ENCODE results near the gene MYD88. TPM values are rescaled to one million over a fixed set of nuclear protein-coding genes. Genes with fewer than 3 reads are reported as not detected.

The MYD88 gene
- total and polyA plus RNA-seq, 2 experiments from 2014 or later, result 12.7 to 51.4 TPM

DNA sequence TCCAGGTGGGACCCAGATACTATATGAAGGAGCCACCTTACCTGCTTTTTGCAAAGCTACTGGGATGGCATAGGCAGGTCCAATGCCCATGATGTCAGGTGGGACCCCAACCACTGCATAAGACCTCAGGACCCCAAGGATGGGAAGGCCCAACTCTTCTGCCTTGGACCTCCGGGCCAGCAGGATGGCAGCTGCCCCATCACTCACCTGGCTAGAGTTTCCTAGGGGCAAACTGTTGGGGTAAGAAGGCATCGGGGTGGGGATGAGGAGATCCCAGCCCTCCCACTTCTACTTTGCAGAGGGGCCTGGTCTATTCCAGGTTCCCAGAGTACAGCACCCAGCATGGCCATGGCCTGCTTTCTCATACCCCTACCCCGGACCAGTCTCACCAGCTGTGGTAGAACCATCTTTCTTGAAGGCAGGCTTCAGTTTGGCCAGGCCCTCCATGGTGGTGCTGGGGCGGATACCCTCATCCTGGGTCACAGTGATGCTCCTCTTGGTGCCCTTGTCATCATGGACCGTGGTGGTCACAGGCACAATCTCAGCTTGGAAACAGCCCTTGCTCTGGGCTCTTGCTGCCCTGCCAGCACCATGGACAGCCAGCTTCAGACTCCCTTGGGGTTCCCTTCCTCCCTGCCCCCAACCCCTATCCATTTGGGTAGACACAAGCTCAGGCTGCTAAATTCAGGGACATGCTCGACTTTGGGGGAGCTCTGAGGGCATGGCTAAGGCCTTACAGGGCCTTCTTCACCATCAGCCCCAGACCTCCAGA is 12.2 kb upstream of the MYD88 start:
- Histone ChIP-seq H2AFZ (no peak overlapping the region), H3K36me3 (replicated peaks; ENCODE audit: insufficient read depth, low read depth) (no peaks in the 10 kb centered on the region), H3K9me3 (ENCODE audit: low read depth) (no peaks in the 10 kb centered on the region), H3K27ac (no peak overlapping the region), H3K27me3 (no peaks in the 10 kb centered on the region), H3K4me1 (ENCODE audit: insufficient read depth) (peaks cover 9% of the 10 kb centered on the region), H3K4me3 (no peak overlapping the region), H3K4me2 (no peak overlapping the region), H4K20me1 (ENCODE audit: insufficient read depth, poor library complexity, severe bottlenecking) (peaks cover 9% of the 10 kb centered on the region), H3K9me2 (replicated peaks; ENCODE audit: insufficient read depth) (no peaks in the 10 kb centered on the region), H3K79me2 (peaks cover 20% of the 10 kb centered on the region)
- no peak for DNase-seq (ENCODE audit: low spot score)
- no peak for TF ChIP-seq EZH2 (IDR thresholded peaks at IDR 0.05; ENCODE audit: borderline replicate concordance)
- no peak for TF ChIP-seq EZH2phosphoT487 (IDR thresholded peaks at IDR 0.05; ENCODE audit: low read depth, severe bottlenecking, unreplicated experiment)
- TF ChIP-seq, protein P1, sequence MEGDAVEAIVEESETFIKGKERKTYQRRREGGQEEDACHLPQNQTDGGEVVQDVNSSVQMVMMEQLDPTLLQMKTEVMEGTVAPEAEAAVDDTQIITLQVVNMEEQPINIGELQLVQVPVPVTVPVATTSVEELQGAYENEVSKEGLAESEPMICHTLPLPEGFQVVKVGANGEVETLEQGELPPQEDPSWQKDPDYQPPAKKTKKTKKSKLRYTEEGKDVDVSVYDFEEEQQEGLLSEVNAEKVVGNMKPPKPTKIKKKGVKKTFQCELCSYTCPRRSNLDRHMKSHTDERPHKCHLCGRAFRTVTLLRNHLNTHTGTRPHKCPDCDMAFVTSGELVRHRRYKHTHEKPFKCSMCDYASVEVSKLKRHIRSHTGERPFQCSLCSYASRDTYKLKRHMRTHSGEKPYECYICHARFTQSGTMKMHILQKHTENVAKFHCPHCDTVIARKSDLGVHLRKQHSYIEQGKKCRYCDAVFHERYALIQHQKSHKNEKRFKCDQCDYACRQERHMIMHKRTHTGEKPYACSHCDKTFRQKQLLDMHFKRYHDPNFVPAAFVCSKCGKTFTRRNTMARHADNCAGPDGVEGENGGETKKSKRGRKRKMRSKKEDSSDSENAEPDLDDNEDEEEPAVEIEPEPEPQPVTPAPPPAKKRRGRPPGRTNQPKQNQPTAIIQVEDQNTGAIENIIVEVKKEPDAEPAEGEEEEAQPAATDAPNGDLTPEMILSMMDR (IDR thresholded peaks at IDR 0.05; ENCODE audit: poor library complexity), result no peak
- WGBS (ENCODE audit: low lambda C conversion rate, missing lambda C conversion rate), result 98% methylated on average over 6 of the region's 6 CpGs

DNA sequence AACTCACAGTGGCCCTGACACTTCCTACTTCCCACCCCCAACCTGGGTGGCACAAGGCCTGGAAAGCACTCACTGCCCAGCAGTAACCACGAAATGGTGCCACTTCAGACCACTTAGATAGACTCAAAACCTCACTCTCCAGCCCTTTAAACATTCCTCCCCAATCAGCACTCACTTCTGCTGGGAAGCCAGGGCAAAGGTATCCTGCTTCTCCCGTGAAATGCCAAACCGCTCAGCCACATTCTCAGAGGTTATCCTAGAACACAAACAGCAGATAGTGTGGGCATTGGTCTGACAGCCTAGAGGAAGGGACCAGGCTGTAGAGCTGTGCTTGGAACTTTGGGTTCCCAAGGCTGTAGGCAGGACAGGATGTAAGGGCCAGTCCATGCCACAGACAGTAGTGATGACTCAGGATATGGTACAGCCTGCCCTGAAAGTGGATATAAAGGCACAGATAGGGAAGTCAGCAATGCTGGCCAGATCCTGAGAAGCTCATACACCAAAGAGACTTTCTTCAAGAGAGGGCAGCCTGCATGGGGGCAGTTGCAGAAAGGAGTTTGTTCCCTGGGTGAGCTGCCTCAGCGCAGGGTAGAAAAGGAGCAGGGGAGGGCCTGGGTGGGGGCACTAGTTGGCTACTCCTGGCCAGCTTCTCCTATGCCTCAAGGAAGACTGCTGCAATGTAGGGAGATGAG is 10.7 kb upstream of the MYD88 start:
- no peaks in the 10 kb centered on the region for H3K9me3 ChIP-seq (ENCODE audit: low read depth)
- H3K36me3 ChIP-seq (replicated peaks; ENCODE audit: insufficient read depth, low read depth), result no peaks in the 10 kb centered on the region
- 95% methylated on average over 4 of the region's 4 CpGs for WGBS (ENCODE audit: low lambda C conversion rate, missing lambda C conversion rate)
- H2AFZ ChIP-seq, result no peak overlapping the region
- H3K4me1 ChIP-seq (ENCODE audit: insufficient read depth), result peaks cover 24% of the 10 kb centered on the region
- H3K27me3 ChIP-seq, result no peaks in the 10 kb centered on the region
- H4K20me1 ChIP-seq (ENCODE audit: insufficient read depth, poor library complexity, severe bottlenecking), result peaks cover 9% of the 10 kb centered on the region
- no peaks in the 10 kb centered on the region for H3K9me2 ChIP-seq (replicated peaks; ENCODE audit: insufficient read depth)
- DNase-seq (ENCODE audit: low spot score), result no peak
- no peak overlapping the region for H3K4me3 ChIP-seq
- H3K79me2 ChIP-seq, result peaks cover 34% of the 10 kb centered on the region
- H3K27ac ChIP-seq, result no peak overlapping the region
- H3K4me2 ChIP-seq, result no peak overlapping the region
- TF ChIP-seq EZH2phosphoT487 (IDR thresholded peaks at IDR 0.05; ENCODE audit: low read depth, severe bottlenecking, unreplicated experiment) (no peak), EZH2 (IDR thresholded peaks at IDR 0.05; ENCODE audit: borderline replicate concordance) (no peak)
- TF ChIP-seq, protein P1 (IDR thresholded peaks at IDR 0.05; ENCODE audit: poor library complexity), result no peak

DNA sequence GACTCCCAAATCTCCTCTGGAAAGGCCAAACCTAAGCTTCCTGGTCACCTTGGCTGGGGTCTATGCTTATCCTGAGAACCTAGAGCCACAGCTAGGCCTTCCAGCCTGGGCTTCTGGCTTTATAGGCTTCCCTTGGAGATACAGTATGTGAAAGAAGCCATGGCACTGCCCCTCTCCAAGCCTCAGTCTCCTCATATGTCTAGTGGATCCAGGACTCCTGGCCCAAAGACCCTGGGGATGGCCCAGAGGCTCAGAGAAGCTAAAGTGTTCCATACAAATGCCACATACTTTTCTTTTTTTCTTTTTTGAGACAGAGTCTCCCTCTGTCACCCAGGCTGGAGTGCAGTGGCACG is 10.2 kb upstream of the MYD88 start:
- 91% methylated on average over 1 of the region's 1 CpG for WGBS (ENCODE audit: low lambda C conversion rate, missing lambda C conversion rate)
- Histone ChIP-seq H3K4me2 (no peak overlapping the region), H3K79me2 (peaks cover 36% of the 10 kb centered on the region), H2AFZ (no peak overlapping the region), H3K27me3 (no peaks in the 10 kb centered on the region), H3K9me3 (ENCODE audit: low read depth) (no peaks in the 10 kb centered on the region), H4K20me1 (ENCODE audit: insufficient read depth, poor library complexity, severe bottlenecking) (peaks cover 9% of the 10 kb centered on the region), H3K27ac (no peak overlapping the region), H3K36me3 (replicated peaks; ENCODE audit: insufficient read depth, low read depth) (no peaks in the 10 kb centered on the region), H3K4me1 (ENCODE audit: insufficient read depth) (peaks cover 28% of the 10 kb centered on the region), H3K9me2 (replicated peaks; ENCODE audit: insufficient read depth) (no peaks in the 10 kb centered on the region), H3K4me3 (no peak overlapping the region)
- DNase-seq (ENCODE audit: low spot score), result no peak
- TF ChIP-seq EZH2 (IDR thresholded peaks at IDR 0.05; ENCODE audit: borderline replicate concordance), result no peak
- no peak for TF ChIP-seq EZH2phosphoT487 (IDR thresholded peaks at IDR 0.05; ENCODE audit: low read depth, severe bottlenecking, unreplicated experiment)
- TF ChIP-seq, protein P1 (IDR thresholded peaks at IDR 0.05; ENCODE audit: poor library complexity), result no peak
